GOT3 (cell line): ENCODE data around the gene THAP2.

Experiments
- DNase-seq: peaks from one replicate; lab custom pipeline; 2025; ENCODE audit warnings: mixed read lengths; lab: John Stamatoyannopoulos, UW

The THAP2 gene

DNA sequence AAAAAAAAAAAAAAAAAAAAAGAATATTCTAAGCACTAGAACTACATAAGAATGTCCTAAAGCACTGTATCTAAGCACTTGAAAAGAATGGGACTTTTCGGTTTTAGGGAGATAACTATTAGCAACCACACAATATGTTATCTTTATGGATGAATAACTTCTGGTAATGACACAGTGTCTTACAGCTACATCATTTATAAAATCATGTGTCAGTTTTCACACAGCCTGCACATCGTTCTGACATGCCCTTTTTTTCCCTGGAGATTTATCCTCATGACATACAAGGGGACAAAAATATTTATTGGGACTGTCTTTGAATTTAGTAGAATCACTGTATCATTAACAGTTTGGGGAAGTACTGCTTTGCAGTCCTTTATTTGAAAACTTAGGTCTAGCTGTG is 39.1 kb downstream of the THAP2 start:
- DNase-seq: no peak

DNA sequence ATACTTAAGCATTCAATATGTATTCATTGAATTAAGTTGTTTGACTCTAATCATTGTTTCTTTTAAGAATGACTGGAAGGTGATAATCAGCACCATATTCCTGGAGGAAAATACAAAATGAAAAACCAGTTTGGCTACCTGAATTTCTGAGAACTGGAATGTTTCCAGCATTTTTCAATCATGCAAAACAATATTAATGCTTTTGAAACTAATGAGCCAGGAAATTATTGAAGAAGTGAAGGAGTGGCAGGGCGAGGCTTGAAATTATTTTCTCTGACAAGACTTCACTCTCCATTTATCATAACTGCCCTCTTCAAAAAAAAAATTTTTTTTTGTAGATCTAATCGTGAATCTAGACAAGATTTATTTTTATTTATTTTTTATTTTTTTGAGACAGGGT is 40.8 kb downstream of the THAP2 start:
- DNase-seq: no peak

GRCh38 chr12:71708658-71709057 is 44.6 kb downstream of the THAP2 start:
- DNase-seq: no peak

- DNase-seq: peak; percentile 90
These were observed 46.4 kb downstream of the THAP2 start for GRCh38 chr12:71710276-71711125.

DNA sequence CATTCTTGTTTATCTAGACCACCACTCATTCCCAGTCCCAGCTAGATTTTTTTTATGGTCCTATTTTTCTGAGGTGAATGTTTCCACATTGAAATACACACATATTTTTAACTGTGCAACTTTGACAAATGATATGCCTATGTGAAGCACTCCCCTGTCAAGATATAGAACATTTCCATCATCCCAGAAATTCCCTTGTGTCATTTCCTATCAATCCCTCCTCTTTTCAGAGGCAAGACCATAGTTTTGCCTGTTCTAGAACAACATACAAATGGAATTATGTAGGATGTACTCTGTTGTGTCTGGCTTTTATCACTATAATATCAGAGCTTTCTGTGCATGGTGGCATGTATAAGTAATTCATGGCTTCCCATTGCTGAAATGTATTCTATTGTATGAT is 54.5 kb downstream of the THAP2 start:
- DNase-seq: no peak

GRCh38 chr12:71719647-71720370 is 55.7 kb downstream of the THAP2 start:
- DNase-seq: no peak

DNA sequence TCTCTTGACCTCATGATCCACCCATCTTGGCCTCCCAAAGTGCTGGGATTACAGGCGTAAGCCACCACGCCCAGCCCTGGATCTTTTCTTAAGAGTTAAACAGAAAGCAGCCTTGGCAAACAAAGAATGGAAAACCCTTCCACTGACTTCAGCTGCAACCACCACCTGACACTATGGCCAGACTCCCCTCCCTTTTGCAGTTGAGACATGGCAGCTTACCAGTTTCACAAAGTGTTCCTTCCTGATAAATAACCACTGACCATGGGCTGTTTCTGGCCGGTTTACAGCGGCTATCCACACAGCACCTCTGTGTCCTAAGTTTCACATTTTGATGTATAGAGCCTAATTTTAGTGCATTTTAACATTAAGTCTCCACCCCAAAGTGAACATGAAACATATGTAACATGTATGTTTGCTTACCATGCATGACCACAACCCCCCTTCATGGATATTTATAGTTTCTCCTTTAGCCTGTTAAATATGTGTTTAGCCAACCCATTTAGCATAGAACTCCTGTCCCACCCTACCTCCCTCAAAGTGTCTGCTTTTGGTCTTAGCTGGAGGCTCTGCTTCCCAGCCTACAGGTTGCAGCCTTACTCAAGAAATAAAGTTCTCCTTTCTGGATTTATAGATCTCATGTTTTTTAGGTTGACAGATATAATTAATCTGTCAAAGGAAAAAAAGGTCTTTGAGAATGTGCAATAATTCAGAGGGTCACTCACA is 57.8 kb downstream of the THAP2 start:
- no peak for DNase-seq

DNA sequence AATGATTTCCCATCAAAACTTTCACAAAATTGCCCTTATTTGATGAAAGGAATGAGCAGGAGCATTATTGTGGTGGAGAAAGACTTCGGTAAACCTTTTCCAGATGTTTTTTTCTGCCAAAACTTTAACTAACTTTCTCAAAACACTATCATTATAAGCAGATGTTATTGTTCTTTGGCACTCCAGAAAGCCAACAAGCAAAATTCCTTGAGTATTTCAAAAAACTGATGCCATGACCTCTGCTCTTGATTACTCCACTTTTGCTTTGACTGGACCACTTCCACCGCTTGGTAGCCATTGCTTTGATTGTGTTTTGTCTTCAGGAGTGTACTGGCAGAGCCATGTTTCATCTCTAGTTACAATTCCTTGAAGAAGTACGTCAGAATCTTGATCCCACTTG is 60.9 kb downstream of the THAP2 start:
- DNase-seq: no peak

GRCh38 chr12:71726548-71726947 is 62.4 kb downstream of the THAP2 start:
- no peak for DNase-seq

GRCh38 chr12:71727958-71728357 is 63.9 kb downstream of the THAP2 start:
- no peak for DNase-seq
